IPS-18a (cell line): ENCODE results near the gene PUDP.

ENCODE experiments used
- H3K27ac ChIP-seq: one replicate; pipeline ENCODE4 v1.5.1; 2013; ENCODE audit warnings: low read length
- H3K27me3 ChIP-seq: one replicate; pipeline ENCODE4 v1.6.1; 2013; ENCODE audit warnings: mild to moderate bottlenecking, low read length; ENCODE audit not compliant: control insufficient read depth, insufficient read depth
- H3K36me3 ChIP-seq: one replicate; pipeline ENCODE4 v1.6.1; 2013; ENCODE audit warnings: low read depth, low read length; ENCODE audit not compliant: control insufficient read depth
- H3K4me1 ChIP-seq: one replicate; pipeline ENCODE4 v1.6.1; 2013; ENCODE audit warnings: low read depth, low read length; ENCODE audit not compliant: control insufficient read depth
- H3K4me3 ChIP-seq: one replicate; pipeline ENCODE4 v1.5.1; 2013; ENCODE audit warnings: low read length
- H3K9ac ChIP-seq: one replicate; pipeline ENCODE4 v1.6.1; 2013; ENCODE audit warnings: mild to moderate bottlenecking, low read length, moderate library complexity
- H3K9me3 ChIP-seq: one replicate; pipeline ENCODE4 v1.6.1; 2013; ENCODE audit warnings: low read depth, low read length; ENCODE audit not compliant: control insufficient read depth

PUDP gene

DNA sequence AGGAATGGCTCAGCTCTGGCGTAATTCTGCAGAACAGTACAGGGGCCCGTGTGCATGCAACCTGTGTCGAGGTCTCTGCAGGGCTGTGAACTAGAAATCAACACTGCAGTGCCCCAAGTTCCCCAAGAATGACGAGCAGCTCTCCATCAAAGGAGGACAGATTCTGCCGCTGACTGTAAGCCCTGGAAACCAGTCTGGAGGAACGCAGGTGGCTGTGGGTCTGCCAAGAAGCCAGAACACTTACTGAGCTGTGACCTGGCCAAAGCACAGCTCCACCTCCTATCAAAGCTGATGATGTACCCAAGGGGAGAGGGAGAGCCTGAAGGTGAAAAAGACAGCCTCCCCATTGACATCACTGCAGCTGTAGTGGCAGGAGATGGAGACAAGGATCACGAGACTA lies 80.7 kb downstream of the PUDP start:
- no peaks in the 10 kb centered on the region for H3K4me1 ChIP-seq
- no peak overlapping the region for H3K9ac ChIP-seq
- H3K9me3 ChIP-seq: no peaks in the 10 kb centered on the region
- H3K36me3 ChIP-seq: no peaks in the 10 kb centered on the region
- H3K27ac ChIP-seq: no peak overlapping the region
- no peaks in the 10 kb centered on the region for H3K27me3 ChIP-seq
- no peak overlapping the region for H3K4me3 ChIP-seq

DNA sequence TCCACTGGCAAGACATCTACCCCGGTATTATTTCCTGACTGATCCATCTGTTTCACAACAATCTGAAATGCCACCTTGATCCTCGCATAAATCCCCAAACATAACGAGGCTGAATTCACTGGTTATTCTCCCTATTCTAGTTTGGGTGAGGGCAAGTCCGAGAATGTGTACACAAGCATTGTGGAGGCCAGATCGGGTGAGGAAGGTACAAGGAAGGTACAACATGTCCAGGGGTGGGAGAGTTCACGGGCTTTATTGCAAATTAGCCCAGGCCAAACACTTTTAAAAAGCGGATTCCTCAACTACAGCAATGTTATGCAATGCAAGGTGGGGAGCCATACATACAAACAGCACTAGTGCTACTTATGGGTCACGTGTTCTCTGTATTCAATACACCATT lies 82.5 kb downstream of the PUDP start:
- H3K4me3 ChIP-seq: no peak overlapping the region
- H3K27ac ChIP-seq: no peak overlapping the region
- H3K36me3 ChIP-seq: no peaks in the 10 kb centered on the region
- no peaks in the 10 kb centered on the region for H3K9me3 ChIP-seq
- H3K27me3 ChIP-seq: no peaks in the 10 kb centered on the region
- no peaks in the 10 kb centered on the region for H3K4me1 ChIP-seq
- H3K9ac ChIP-seq: no peak overlapping the region

DNA sequence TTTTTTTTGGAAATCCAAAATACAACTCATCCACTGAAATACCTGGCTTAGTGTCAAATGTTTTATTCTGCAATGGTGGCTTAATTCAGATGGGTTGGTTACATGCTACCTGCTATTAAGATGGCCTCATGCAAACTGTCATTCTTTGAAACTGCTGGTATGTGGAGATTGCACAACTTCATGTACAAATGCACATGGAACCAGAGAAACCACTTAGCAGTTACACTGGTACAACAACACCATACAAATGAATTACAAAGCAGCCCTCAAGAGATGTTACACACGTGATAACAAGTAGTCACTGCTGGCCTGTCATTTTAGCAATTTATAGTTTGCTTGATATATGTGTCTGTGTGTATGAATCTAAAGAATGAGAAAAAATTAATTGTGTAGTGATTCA lies 85.0 kb downstream of the PUDP start:
- Histone ChIP-seq H3K36me3 (no peaks in the 10 kb centered on the region), H3K27ac (no peak overlapping the region), H3K9me3 (no peaks in the 10 kb centered on the region), H3K27me3 (no peaks in the 10 kb centered on the region), H3K9ac (no peak overlapping the region), H3K4me1 (no peaks in the 10 kb centered on the region), H3K4me3 (no peak overlapping the region)

DNA sequence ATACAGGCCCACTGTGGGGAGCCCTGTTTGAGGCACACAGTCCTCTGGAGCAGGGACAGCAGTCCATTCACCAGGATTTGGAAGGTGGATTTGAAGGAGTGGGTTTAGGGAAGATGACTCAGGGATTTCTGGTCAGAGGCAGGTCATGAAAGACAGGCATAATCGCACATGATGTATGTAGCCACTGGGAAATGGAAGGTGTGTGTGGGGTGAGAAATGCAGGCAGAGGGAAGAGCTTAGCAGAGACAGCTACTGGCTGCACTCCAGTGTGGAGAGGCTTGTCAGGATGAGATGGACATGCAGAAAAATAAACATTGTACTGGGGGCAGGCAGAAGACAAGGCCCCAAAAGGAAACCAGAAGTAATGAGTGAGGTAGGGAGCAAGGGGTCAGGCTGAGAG lies 85.7 kb downstream of the PUDP start:
- Histone ChIP-seq H3K9me3 (no peaks in the 10 kb centered on the region), H3K9ac (no peak overlapping the region), H3K4me1 (no peaks in the 10 kb centered on the region), H3K36me3 (no peaks in the 10 kb centered on the region), H3K27ac (no peak overlapping the region), H3K27me3 (no peaks in the 10 kb centered on the region), H3K4me3 (no peak overlapping the region)

DNA sequence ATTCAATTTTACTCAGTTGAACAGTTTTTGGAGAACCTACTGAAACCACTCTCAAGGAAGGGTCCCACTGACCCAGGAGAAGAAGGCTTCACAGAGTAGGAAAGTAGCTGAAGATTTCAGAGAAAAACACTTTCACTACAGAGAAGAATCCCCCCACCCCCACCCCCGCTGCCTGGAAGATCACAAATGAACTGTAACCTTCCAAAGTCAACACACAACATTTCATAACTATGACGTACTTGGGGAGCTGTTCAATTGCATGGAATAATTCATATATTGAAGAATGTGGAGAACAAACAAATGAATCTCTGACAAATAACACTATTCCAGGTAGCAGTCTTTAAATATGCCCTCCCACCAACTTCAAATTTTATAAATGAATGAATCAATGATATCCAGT lies 86.5 kb downstream of the PUDP start:
- H3K27me3 ChIP-seq: no peaks in the 10 kb centered on the region
- H3K9me3 ChIP-seq: no peaks in the 10 kb centered on the region
- H3K4me3 ChIP-seq: no peak overlapping the region
- no peaks in the 10 kb centered on the region for H3K36me3 ChIP-seq
- no peaks in the 10 kb centered on the region for H3K4me1 ChIP-seq
- H3K27ac ChIP-seq: no peak overlapping the region
- no peak overlapping the region for H3K9ac ChIP-seq

DNA sequence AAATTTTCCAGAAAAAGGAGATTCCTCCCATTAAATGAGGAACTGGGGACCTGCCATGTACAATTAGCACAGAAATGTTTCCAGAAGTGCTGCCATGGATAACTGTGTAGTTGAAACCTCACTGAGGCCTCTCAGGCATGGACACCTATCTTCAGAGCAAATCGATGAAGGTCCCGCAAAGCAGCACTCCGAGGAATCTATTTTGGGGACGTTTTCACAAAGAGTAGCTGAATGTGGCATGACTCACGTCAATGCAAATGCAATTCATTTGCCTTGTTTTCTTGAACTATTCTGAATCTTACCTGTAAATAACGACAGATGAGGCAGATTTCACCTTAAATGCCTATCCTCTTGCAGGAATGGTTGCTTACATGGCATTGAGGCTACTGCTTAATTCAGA lies 87.5 kb downstream of the PUDP start:
- Histone ChIP-seq H3K9ac (no peak overlapping the region), H3K27ac (no peak overlapping the region), H3K9me3 (no peaks in the 10 kb centered on the region), H3K4me1 (no peaks in the 10 kb centered on the region), H3K4me3 (no peak overlapping the region), H3K27me3 (no peaks in the 10 kb centered on the region), H3K36me3 (no peaks in the 10 kb centered on the region)

DNA sequence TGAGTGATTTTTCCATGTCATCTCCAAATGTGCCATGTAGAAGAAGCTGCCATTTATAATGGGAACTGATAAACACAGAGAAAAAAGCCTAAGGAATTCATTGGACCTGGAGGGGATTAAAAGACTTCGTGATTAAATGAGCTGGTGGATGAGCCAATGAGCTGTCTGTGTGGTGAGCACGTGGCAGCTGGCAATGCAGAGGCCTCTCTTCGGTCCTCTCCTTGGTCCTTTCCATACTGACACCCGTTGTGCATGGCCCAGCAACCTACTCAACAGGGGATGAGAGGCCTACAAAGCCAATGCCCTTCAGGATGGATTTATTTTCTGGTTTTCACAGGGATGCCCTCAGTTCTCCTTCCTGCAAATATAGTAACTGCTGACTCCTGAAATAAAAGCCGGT lies 88.1 kb downstream of the PUDP start:
- no peak overlapping the region for H3K9ac ChIP-seq

DNA sequence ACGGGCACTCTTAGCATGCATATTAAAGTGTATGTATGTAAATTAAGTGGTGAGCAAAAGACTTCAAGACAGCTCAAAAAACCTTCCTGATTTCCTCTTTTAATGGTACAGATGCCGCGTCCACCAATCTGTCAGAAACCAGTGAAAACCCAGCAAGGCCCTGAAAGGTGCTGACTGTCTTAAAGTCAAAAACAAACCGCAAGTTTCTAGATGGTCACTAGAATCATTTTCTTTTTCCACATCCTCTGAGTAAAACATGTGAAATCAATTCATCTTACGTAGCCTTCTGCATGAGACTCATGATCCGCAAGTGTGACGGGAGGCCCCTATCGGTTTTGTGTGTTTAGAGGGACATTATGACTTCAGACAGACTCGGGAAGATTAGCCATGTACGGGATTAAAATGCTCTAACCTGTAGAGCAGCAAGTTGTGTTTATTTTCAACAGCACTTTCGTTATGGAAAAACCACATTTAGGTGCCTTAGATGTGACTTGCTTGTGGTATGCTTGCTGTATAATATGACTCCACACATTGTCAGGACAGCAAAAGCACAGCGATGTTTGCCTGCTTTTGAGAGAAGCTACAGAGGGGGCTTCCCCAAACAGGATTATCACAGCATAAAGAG lies 88.6 kb downstream of the PUDP start:
- no peak overlapping the region for H3K27ac ChIP-seq

More for the DNA sequence above, 88.1 kb downstream of the PUDP start:
- no peaks in the 10 kb centered on the region for H3K4me1 ChIP-seq
- H3K36me3 ChIP-seq: no peaks in the 10 kb centered on the region
- no peak overlapping the region for H3K4me3 ChIP-seq
- no peak overlapping the region for H3K27ac ChIP-seq
- no peaks in the 10 kb centered on the region for H3K27me3 ChIP-seq
- no peaks in the 10 kb centered on the region for H3K9me3 ChIP-seq

DNA sequence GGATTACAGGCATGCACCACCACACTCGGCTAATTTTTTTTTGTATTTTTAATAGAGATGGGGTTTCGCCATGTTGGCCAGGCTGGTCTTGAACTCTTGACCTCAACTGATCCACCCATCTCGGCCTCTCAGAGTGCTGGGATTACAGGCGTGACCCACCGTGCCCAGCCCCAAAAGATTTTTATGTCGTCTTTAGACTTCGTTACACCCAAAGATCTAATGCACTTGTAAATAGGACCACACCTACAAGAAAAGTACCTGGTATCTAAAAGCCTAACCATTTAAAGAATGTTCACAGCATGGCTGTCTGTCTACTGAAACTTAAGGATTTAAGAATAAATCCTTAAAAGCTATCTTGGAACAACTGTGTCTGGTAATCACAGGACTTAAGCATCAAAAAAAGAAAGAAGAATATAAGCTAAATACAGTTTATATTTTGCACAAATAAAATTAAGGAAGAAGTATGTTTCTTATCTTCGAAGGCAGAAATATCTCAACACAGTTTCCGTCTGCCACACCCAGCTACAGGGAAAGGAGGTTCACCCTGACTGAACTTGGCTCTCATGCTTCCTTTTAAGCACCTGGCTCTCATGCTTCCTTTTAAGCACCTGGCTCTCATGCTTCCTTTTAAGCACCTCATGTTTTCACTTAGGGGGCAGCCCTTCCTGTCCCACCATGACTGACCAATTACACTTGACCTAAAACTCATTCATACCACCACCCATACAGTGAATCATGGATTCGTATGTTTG lies 92.4 kb downstream of the PUDP start:
- Histone ChIP-seq H3K4me1 (peaks cover 4% of the 10 kb centered on the region), H3K27ac (no peak overlapping the region), H3K9me3 (no peaks in the 10 kb centered on the region), H3K9ac (no peak overlapping the region), H3K4me3 (no peak overlapping the region), H3K36me3 (no peaks in the 10 kb centered on the region), H3K27me3 (no peaks in the 10 kb centered on the region)

More for the DNA sequence above, 88.6 kb downstream of the PUDP start:
- H3K9ac ChIP-seq: no peak overlapping the region
- no peaks in the 10 kb centered on the region for H3K27me3 ChIP-seq
- H3K4me3 ChIP-seq: no peak overlapping the region
- H3K9me3 ChIP-seq: no peaks in the 10 kb centered on the region
- no peaks in the 10 kb centered on the region for H3K36me3 ChIP-seq
- no peaks in the 10 kb centered on the region for H3K4me1 ChIP-seq

DNA sequence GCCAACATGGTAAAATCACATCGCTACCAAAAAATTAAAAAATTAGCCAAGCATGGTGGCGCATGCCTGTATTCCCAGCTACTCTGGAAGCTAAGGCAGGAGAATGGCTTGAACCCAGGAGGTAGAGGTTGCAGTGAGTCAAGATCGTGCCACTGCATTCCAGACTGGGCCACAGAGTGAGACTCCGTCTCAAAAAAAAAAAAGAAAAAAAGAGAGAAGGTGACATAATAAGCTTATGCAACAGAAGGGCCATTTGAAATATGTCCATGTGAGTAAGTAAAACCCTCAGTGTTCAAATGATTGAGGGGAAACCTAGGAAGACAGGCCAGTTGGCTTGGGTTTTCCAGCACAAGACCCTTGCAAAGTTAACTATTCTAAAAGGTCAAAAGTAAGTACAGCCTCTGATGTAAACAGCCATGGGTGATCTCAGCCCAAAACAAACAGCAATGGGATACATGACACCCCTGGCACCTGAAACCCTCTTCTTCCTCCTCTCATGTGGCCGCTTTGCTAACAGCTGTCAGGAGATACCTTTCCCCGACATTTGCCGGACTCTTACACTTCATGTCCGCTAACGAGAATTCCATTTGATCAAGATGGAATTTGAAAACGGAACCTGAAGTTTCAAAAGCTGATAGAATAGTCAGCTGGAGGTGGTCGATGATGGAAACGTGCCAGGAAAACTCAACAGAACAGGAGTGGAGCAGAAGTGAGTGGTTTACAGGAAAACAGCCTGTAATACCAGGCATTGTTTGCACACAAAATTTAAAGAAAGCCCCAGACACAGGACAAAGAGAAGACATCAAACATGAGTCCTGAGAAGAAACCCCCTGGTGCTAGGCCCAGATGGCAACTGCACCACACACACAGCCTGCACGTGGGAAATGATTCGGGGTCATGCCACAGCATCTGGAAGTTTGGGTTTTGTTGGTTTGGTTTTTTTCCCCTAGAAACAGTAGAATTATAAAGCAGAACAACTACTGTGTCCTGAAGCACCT lies 93.4 kb downstream of the PUDP start:
- H3K27me3 ChIP-seq: no peaks in the 10 kb centered on the region
- H3K9me3 ChIP-seq: no peaks in the 10 kb centered on the region
- no peak overlapping the region for H3K9ac ChIP-seq
- H3K4me1 ChIP-seq: peaks cover 8% of the 10 kb centered on the region
- no peaks in the 10 kb centered on the region for H3K36me3 ChIP-seq
- H3K27ac ChIP-seq: no peak overlapping the region
- H3K4me3 ChIP-seq: no peak overlapping the region

DNA sequence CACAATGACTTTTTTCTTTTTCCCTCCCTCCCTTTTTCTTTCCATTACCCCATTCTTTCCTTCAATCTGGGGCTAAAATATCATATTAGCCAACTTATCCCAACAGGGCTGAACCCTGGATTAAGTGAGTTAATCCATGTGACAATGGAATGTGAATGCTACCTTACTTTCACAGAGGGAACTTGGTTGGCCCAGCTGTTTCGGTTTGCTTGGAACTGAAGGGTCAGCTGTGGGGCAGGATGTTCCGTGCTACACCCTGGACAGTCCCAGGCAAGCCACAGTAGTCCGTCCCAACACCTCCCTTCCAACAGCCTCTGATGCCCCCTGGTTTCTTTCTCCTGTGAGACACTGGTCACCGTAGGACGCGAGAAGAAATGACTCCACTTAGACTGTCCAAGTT lies 95.4 kb downstream of the PUDP start:
- Histone ChIP-seq H3K27ac (no peak overlapping the region), H3K36me3 (no peaks in the 10 kb centered on the region), H3K9ac (no peak overlapping the region), H3K9me3 (no peaks in the 10 kb centered on the region), H3K27me3 (no peaks in the 10 kb centered on the region), H3K4me3 (no peak overlapping the region), H3K4me1 (peaks cover 8% of the 10 kb centered on the region)
